Measurements from ENCODE around the gene NLN.

GRCh38 chr5:65809817-65810531 lies 88.0 kb downstream of the NLN start:
- TF ChIP-seq EP300 (IDR thresholded peaks at IDR 0.05; ENCODE audit: low read depth) = no peak
- TF ChIP-seq CTCF (IDR thresholded peaks at IDR 0.05) = no peak
